WTC11 (cell line): Measurements from ENCODE around the gene ADGRL3. TPM values are rescaled to one million over a fixed set of nuclear protein-coding genes. Genes with fewer than 3 reads are reported as not detected.

ENCODE experiments used
- ATAC-seq: fragments of 200-7000 bp; cut with Tn5 transposase; 2 replicates; pipeline ENCODE4 v1.10.0; 2021; ENCODE audit warnings: mild to moderate bottlenecking, moderate library complexity
- CTCF ChIA-PET: fragments of 300-600 bp; sonication (Branson Sonifier 250); formaldehyde crosslinking; loops from one replicate; lab custom pipeline; 2021; ENCODE audit warnings: antibody characterized with exemption; lab: Charles Lee
- POLR2A ChIA-PET: fragments of 350-600 bp; sonication (Branson Sonifier 250); formaldehyde crosslinking; loops from one replicate; lab custom pipeline; 2021; ENCODE audit warnings: antibody characterized with exemption; lab: Charles Lee
- DNase-seq: peaks from one replicate; pipeline ENCODE4 v3.0.0; 2021; ENCODE audit warnings: low spot score
- H3K27ac Mint-ChIP-seq: 2 replicates; pipeline ENCODE4 v1.8.0; 2021; ENCODE audit warnings: mixed read lengths
- H3K27me3 Mint-ChIP-seq: 2 replicates; pipeline ENCODE4 v1.8.0; 2021; ENCODE audit warnings: low read depth, mild to moderate bottlenecking, moderate library complexity, mixed read lengths
- H3K36me3 Mint-ChIP-seq: 2 replicates; pipeline ENCODE4 v1.8.0; 2021; ENCODE audit warnings: mixed read lengths
- H3K4me1 Mint-ChIP-seq: 2 replicates; pipeline ENCODE4 v1.8.0; 2022; ENCODE audit warnings: mixed read lengths
- H3K4me3 Mint-ChIP-seq: 2 replicates; pipeline ENCODE4 v1.8.0; 2021; ENCODE audit warnings: mild to moderate bottlenecking, moderate library complexity, mixed read lengths
- H3K9me3 Mint-ChIP-seq: 2 replicates; pipeline ENCODE4 v1.8.0; 2021; ENCODE audit warnings: mixed read lengths
- CBFB ChIP-seq: sonication (generic); formaldehyde crosslinking; IDR thresholded peaks from 2 replicates; pipeline ENCODE4 v1.8.1; 2022; ENCODE audit warnings: mild to moderate bottlenecking, low read depth, missing genetic modification reagents
- FOXJ3 ChIP-seq: sonication (generic); formaldehyde crosslinking; IDR thresholded peaks from 2 replicates; pipeline ENCODE4 v1.9.0; 2021; ENCODE audit warnings: missing genetic modification reagents, mild to moderate bottlenecking, borderline replicate concordance
- GTF2I ChIP-seq: fragments of 250-450 bp; sonication (Bioruptor Pico); conservative IDR thresholded peaks from 2 replicates; pipeline ENCODE4 v1.4.0; 2021; ENCODE audit warnings: mild to moderate bottlenecking
- IRF2 ChIP-seq: sonication (generic); formaldehyde crosslinking; IDR thresholded peaks from 2 replicates; pipeline ENCODE4 v1.8.0; 2022; ENCODE audit warnings: low read depth, missing genetic modification reagents, borderline replicate concordance
- NR1H2 ChIP-seq: sonication (generic); formaldehyde crosslinking; IDR thresholded peaks from 2 replicates; pipeline ENCODE4 v1.9.0; 2021; ENCODE audit warnings: mild to moderate bottlenecking, moderate library complexity, missing genetic modification reagents
- NR2C2 ChIP-seq: sonication (generic); formaldehyde crosslinking; IDR thresholded peaks from 2 replicates; pipeline ENCODE4 v1.8.0; 2022; ENCODE audit warnings: mild to moderate bottlenecking, missing genetic modification reagents
- NR3C1 ChIP-seq: sonication (generic); formaldehyde crosslinking; conservative IDR thresholded peaks from 2 replicates; pipeline ENCODE4 v1.8.1; 2023; ENCODE audit warnings: low read depth, mild to moderate bottlenecking, missing genetic modification reagents
- PRRX2 ChIP-seq: fragments of 250-450 bp; sonication (Bioruptor Pico); IDR thresholded peaks from 2 replicates; pipeline ENCODE4 v1.8.0; 2021; ENCODE audit warnings: mild to moderate bottlenecking
- TP53 ChIP-seq: sonication (generic); formaldehyde crosslinking; IDR thresholded peaks from 2 replicates; pipeline ENCODE4 v1.8.1; 2023; ENCODE audit warnings: mild to moderate bottlenecking, missing genetic modification reagents
- ZNF396 ChIP-seq: fragments of 250-450 bp; sonication (Bioruptor Pico); IDR thresholded peaks from 2 replicates; pipeline ENCODE4 v1.8.0; 2021; ENCODE audit warnings: mild to moderate bottlenecking, moderate library complexity, borderline replicate concordance
- ZNF423 ChIP-seq: fragments of 250-450 bp; sonication (Bioruptor Pico); IDR thresholded peaks from 2 replicates; pipeline ENCODE4 v2.1.2; 2022; ENCODE audit warnings: mild to moderate bottlenecking, moderate library complexity
- total RNA-seq: library from RNA; stranded (reverse); gene quantifications from 3 replicates; pipeline ENCODE4 v1.2.3, GENCODE V29; 2021
- TF ChIP-seq, protein P1 (sequence below): fragments of 250-450 bp; sonication (Bioruptor Pico); conservative IDR thresholded peaks from 2 replicates; pipeline ENCODE4 v1.9.0; 2021; ENCODE audit warnings: mild to moderate bottlenecking
- TF ChIP-seq, protein P2 (sequence below): sonication (generic); formaldehyde crosslinking; IDR thresholded peaks from 2 replicates; pipeline ENCODE4 v1.8.0; 2023; ENCODE audit warnings: missing genetic modification reagents
- TF ChIP-seq, protein P3 (sequence below): fragments of 250-450 bp; sonication (Bioruptor Pico); IDR thresholded peaks from 2 replicates; pipeline ENCODE4 v1.9.0; 2021; ENCODE audit warnings: mild to moderate bottlenecking, borderline replicate concordance
- TF ChIP-seq, protein P4 (sequence below): sonication (generic); formaldehyde crosslinking; IDR thresholded peaks from 2 replicates; pipeline ENCODE4 v1.8.0; 2022; ENCODE audit warnings: mild to moderate bottlenecking, missing genetic modification reagents
- TF ChIP-seq, protein P5 (sequence below): sonication (generic); formaldehyde crosslinking; IDR thresholded peaks from 2 replicates; pipeline ENCODE4 v1.8.0; 2023; ENCODE audit warnings: mild to moderate bottlenecking, missing genetic modification reagents

The ADGRL3 gene
- total RNA-seq, 1 experiment from 2014 or later, result 8.7 TPM

DNA sequence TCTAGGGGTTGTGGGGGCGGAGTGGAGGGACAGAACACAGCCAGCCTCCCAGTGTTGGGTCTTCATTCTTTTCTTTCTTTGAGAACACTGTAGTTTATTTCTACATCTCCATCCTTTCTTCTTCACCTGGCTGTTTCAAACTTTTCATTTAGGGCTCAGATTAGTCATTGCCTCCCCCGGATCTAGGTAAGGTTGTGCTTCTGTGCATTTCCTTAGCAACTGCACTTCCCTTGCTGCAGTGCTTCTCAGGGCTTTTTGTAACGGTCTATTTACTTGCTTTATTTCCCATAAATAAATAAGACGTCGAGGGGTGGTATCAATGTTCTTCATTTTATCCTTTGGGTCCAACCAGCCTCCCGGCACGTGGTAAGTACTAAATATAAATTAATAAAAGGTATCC is 31.3 kb downstream of the ADGRL3 start (continued):
- TF ChIP-seq, protein P1, sequence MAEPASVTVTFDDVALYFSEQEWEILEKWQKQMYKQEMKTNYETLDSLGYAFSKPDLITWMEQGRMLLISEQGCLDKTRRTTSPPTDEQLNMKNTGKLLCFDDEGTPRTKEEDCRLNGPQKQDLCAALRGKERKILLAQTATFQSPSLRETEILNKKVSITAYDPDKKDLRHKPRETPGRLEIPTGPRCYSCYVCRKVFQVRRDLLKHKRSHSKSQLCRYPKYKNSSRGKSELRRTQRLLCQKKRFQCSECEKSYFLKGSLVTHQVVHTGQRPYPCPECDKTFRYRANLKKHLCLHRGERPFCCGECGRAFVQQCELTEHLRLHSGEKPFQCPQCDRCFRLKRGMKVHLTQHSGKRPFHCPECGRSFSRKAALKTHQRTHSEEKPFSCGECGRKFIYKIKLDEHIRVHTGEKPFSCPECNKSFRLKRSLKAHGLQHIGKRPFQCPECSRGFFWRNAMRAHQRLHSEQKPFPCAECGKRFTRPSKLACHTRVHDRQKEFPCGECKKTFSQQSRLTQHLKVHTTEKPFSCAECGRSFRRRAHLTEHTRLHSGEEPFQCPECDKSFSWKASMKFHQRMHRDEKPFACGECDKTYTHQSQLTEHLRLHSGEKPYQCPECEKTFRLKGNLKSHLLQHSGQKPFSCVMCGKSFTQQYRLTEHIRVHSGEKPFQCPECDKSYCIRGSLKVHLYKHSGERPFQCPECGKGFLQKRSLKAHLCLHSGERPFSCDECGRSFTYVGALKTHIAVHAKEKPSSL (CRISPR knock-in tag), result no peak
- TF ChIP-seq ZNF423 (CRISPR knock-in tag) (no peak), CBFB (CRISPR knock-in tag) (no peak), TP53 (no peak), NR2C2 (CRISPR knock-in tag) (no peak), ZNF396 (no peak), NR1H2 (no peak)
- TF ChIP-seq, protein P2, sequence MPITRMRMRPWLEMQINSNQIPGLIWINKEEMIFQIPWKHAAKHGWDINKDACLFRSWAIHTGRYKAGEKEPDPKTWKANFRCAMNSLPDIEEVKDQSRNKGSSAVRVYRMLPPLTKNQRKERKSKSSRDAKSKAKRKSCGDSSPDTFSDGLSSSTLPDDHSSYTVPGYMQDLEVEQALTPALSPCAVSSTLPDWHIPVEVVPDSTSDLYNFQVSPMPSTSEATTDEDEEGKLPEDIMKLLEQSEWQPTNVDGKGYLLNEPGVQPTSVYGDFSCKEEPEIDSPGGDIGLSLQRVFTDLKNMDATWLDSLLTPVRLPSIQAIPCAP (CRISPR knock-in tag), result no peak

DNA sequence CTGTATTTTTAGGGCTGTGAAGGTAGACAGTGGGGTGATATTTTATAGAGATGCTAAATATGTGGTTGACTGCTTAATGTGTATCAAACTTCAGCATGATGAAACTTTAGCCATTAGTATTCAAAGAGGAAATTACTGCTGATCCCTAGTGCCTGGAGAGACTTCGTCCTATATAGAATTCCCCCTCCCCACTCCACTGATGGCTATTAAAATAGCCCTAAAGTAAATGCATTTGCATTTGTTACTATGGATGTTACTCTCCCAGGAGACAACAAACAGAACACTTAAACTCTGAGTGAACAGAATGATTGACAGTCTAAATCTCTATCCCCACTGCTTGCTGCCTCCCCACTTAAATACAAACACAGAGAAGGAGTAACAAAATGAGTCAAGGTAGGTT is 39.1 kb downstream of the ADGRL3 start:
- no peak for DNase-seq
- ATAC-seq, result no peak; the same call in 1 of the 2 replicates
- Mint-ChIP-seq H3K36me3 (no peaks in the 10 kb centered on the region), H3K4me3 (no peak overlapping the region), H3K27ac (no peak overlapping the region; the same call in 1 of the 2 replicates), H3K9me3 (no peaks in the 10 kb centered on the region), H3K27me3 (no peaks in the 10 kb centered on the region), H3K4me1 (peaks cover 24% of the 10 kb centered on the region)
- ChIA-PET CTCF (no interaction called here), POLR2A (no interaction called here)
- TF ChIP-seq, protein P3, sequence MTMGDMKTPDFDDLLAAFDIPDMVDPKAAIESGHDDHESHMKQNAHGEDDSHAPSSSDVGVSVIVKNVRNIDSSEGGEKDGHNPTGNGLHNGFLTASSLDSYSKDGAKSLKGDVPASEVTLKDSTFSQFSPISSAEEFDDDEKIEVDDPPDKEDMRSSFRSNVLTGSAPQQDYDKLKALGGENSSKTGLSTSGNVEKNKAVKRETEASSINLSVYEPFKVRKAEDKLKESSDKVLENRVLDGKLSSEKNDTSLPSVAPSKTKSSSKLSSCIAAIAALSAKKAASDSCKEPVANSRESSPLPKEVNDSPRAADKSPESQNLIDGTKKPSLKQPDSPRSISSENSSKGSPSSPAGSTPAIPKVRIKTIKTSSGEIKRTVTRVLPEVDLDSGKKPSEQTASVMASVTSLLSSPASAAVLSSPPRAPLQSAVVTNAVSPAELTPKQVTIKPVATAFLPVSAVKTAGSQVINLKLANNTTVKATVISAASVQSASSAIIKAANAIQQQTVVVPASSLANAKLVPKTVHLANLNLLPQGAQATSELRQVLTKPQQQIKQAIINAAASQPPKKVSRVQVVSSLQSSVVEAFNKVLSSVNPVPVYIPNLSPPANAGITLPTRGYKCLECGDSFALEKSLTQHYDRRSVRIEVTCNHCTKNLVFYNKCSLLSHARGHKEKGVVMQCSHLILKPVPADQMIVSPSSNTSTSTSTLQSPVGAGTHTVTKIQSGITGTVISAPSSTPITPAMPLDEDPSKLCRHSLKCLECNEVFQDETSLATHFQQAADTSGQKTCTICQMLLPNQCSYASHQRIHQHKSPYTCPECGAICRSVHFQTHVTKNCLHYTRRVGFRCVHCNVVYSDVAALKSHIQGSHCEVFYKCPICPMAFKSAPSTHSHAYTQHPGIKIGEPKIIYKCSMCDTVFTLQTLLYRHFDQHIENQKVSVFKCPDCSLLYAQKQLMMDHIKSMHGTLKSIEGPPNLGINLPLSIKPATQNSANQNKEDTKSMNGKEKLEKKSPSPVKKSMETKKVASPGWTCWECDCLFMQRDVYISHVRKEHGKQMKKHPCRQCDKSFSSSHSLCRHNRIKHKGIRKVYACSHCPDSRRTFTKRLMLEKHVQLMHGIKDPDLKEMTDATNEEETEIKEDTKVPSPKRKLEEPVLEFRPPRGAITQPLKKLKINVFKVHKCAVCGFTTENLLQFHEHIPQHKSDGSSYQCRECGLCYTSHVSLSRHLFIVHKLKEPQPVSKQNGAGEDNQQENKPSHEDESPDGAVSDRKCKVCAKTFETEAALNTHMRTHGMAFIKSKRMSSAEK (CRISPR knock-in tag), result no peak
- TF ChIP-seq IRF2 (CRISPR knock-in tag) (no peak), GTF2I (CRISPR knock-in tag) (no peak), PRRX2 (CRISPR knock-in tag) (no peak), FOXJ3 (CRISPR knock-in tag) (no peak), NR3C1 (no peak), TP53 (no peak)
- TF ChIP-seq, protein P4, sequence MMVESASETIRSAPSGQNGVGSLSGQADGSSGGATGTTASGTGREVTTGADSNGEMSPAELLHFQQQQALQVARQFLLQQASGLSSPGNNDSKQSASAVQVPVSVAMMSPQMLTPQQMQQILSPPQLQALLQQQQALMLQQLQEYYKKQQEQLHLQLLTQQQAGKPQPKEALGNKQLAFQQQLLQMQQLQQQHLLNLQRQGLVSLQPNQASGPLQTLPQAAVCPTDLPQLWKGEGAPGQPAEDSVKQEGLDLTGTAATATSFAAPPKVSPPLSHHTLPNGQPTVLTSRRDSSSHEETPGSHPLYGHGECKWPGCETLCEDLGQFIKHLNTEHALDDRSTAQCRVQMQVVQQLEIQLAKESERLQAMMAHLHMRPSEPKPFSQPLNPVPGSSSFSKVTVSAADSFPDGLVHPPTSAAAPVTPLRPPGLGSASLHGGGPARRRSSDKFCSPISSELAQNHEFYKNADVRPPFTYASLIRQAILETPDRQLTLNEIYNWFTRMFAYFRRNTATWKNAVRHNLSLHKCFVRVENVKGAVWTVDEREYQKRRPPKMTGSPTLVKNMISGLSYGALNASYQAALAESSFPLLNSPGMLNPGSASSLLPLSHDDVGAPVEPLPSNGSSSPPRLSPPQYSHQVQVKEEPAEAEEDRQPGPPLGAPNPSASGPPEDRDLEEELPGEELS (CRISPR knock-in tag), result no peak
- TF ChIP-seq, protein P5, sequence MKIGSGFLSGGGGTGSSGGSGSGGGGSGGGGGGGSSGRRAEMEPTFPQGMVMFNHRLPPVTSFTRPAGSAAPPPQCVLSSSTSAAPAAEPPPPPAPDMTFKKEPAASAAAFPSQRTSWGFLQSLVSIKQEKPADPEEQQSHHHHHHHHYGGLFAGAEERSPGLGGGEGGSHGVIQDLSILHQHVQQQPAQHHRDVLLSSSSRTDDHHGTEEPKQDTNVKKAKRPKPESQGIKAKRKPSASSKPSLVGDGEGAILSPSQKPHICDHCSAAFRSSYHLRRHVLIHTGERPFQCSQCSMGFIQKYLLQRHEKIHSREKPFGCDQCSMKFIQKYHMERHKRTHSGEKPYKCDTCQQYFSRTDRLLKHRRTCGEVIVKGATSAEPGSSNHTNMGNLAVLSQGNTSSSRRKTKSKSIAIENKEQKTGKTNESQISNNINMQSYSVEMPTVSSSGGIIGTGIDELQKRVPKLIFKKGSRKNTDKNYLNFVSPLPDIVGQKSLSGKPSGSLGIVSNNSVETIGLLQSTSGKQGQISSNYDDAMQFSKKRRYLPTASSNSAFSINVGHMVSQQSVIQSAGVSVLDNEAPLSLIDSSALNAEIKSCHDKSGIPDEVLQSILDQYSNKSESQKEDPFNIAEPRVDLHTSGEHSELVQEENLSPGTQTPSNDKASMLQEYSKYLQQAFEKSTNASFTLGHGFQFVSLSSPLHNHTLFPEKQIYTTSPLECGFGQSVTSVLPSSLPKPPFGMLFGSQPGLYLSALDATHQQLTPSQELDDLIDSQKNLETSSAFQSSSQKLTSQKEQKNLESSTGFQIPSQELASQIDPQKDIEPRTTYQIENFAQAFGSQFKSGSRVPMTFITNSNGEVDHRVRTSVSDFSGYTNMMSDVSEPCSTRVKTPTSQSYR (CRISPR knock-in tag), result no peak
